HG02763 (cell line): ENCODE results near the gene TMEM213.
"Not testable (repeated sequence)": the region's sequence is repeated elsewhere in the genome, so short reads cannot be mapped to it uniquely, and the experiment has no call there.

Source experiments
- ATAC-seq: cut with Tn5 transposase; IDR thresholded peaks from one replicate; pipeline ENCODE4 v1.9.1; 2021; ENCODE audit warnings: mild to moderate bottlenecking, moderate library complexity; ENCODE audit not compliant: unreplicated experiment

TMEM213 gene

DNA sequence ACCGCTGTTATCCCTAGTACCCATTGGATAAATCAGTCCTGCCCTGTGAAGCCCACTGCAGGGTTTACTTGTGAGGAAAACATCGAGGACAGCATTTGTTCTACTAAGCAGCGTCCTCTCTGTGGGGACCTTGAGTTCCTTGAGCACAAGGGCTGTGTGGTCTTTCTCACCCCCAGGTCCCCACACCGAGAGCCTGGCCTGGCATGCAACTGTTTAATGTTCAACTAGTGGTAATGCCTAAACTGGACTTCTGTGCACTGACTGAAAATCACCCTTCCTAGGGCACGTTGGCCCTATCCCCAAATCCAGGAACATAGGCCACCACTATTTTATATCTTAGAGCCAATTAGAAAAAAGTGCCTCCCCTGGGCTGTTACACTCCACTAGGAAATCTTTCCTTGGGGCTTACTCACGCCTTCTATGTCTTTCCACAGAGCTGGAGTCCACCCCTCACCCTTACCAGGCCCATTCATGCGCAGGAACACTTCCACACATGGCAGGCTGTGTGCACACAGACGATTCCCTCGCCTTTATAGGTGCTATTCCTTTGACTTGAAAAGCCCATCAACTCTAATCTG is 1.7 kb upstream of the TMEM213 start:
- no peak for ATAC-seq

DNA sequence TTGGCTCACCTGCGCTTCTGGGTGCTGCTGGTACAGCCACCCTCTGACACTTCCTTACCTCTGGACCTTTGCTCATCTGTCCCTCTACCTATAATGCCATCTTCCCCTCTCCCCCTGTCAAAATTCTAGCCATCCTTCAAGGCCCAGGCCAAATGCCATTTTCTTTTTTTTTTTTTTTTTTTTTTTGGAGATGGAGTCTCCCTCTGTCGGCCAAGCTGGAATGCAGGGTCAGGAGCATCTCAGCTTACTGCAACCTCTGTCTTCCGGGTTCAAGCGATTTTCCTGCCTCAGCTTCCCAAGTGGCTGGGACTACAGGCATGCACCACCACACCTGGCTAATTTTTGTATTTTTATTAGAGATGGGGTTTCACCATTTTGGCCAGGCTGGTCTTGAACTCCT is 748 bp upstream of the TMEM213 start:
- ATAC-seq, result not testable (repeated sequence)

DNA sequence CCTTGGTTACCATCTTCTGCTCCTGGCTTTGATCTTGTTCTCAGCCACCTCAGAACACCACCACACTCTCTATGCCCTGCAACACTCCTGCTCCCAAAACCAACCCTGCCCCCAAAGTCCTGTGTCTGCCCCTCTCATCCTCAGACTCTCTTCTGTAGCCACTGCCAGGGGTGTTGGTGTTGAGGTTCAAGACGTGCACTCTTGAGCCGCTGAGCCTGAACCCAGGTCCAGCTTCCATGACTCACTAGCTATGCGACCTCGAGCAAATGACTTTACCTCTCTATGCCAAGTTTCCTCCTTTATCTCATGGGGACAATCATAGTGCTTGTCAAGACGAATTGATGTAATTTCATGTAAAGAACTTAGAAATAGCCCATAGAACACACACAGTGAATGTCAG is 1.0 kb downstream of the TMEM213 start:
- no peak for ATAC-seq

DNA sequence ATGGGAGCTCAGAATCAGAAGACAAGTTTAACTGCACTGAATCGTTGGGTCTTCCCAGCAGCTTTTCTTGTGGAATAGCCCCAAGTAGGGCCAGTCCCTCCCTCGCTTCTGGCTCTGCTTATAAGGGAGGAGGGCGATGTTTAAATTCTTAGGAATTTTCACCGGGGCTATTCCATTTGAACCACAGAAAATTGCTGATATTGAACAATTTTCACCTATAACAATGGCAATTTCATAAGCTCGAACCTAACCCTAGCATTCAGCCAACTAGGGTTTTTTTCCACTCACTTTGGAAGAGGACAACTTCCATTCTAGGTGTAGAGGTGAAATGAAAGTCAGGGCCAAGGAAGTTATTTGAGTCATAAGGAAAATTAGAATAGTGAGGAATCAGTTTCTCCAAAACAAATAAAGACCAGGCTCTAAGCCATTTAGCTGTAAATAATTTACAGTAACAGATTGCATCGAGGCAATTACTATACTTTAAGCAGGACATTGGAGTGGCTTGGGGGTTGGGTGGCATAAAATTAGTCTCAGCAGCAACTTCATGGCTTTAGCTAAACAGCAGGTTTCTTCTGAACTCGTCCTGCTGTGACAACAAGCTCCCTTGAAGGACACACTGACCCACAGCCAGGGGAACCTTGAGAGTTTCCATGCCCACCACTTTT is 1.7 kb downstream of the TMEM213 start:
- no peak for ATAC-seq

DNA sequence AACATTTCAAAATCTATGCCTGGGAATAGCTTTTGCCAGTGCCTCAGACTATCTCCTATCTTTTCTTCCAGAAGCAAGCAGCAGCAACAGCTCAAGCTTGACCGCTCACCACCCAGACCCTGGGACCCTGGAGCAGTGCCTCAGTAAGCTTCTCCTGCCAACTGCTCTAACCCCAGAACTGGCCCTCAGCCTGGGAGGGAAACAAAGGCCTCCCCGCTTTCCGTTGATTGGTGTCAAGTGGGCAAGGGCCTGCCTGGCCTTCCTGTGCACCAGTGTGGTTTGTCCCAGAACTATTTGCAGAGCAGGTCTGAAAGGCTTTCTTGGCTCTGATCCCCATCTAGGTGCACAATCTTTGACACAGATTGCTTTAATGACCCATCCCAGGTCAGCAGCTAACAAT is 3.5 kb downstream of the TMEM213 start:
- ATAC-seq, result no peak

DNA sequence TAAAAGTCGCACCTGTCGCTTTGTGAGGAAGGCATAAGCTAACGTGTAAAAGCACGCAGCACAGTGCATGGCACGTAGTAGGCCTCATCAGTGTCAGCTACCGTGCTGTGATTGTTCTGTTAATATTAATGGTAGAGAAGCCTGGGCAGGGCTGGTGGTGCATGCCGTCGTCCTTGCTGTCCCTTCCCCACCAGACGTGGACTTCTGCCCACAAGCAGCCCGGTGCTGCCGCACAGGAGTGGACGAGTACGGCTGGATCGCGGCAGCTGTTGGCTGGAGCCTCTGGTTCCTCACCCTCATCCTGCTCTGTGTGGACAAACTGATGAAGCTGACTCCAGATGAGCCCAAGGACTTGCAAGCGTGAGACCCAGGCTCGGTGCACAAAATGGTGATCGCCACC is 4.9 kb downstream of the TMEM213 start:
- no peak for ATAC-seq

DNA sequence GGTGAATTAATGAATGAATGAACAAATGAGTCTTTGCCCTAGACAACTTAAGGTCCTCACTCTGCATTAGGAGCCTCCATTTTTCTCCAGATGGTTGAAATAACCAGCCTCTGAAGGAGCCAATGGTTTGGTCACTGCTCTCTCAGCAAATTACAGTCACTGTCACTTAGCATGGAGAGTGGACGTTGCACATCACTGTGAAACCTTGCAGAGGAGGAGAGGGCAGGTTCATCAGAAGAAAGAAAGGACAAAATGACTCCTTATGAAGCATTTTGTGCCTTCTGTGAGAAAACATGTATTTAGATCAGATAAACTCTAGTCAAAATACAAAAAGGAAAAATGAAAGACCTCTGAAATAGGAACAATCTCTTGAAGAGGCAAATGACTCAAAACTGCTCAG is 6.8 kb downstream of the TMEM213 start:
- ATAC-seq, result no peak

DNA sequence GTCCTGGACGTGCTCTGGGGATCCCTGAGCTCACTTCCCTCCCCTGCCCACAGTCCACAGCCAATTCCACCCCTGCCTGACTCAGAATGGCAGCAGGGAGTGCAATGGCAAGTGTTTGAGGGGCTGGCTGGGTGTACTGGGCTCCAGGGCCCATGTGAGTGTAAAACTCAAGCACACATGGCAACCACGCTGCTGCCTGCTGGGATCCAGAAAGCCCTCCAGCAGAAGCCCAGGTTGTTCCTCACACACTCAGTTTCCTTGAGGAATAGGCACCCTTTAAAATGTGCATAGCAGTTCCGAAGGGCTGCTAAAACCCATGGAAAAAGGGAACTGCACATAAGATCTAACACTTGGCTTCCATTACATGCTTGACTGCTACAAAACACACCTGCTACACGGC is 11.6 kb downstream of the TMEM213 start:
- ATAC-seq, result no peak

DNA sequence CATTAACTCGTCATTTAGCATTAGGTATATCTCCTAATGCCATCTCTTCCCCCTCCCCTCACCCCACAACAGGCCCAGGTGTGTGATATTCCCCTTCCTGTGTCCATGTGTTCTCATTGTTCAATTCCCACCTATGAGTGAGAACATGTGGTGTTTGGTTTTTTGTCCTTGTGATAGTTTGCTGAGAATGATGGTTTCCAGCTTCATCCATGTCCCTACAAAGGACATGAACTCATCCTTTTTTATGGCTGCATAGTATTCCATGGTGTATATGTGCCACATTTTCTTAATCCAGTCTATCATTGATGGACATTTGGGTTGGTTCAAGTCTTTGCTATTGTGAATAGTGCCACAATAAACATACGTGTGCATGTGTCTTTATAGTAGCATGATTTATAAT is 13.5 kb downstream of the TMEM213 start:
- not testable (repeated sequence) for ATAC-seq

DNA sequence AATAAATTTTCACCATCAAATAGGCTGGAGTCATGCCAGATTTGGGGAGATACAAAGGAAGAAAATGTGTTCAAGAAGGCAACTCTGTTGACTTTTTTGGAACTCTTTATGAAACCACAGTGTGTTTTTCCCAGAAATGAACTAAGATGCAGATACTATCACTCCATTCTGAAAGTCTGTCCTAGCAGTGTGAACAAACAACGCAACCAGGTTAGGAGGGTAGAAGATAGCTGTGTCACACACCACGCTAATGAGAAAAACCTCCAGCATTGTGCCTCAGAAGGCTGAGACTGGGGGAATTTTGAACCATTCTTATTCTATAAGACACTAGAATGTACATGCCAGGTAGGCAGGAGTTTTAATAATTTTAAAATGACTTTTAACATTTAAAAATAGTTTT is 16.2 kb downstream of the TMEM213 start:
- ATAC-seq, result no peak

DNA sequence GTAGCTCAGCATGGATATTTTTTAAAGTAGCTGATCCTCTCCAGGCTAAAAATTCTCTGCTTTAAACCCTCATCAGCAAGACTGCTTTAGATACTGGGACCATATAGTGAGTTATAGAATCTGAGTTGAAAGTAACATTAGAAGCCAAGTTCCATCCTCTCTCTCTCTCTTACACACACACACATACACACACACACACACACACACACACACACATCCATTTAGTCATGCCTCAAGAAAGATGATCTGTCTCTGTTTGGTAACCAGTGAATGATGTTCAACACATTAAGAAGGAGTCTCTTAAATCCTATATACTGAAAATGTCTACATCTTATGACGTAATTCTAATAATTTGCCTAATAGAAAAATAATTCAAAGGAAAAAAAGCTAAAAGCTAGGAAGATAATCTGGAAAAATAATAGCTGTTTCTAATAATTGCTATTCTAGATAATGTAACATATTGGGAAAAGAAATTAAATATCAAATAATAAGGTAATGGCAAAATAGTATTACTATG is 17.1 kb downstream of the TMEM213 start:
- no peak for ATAC-seq

DNA sequence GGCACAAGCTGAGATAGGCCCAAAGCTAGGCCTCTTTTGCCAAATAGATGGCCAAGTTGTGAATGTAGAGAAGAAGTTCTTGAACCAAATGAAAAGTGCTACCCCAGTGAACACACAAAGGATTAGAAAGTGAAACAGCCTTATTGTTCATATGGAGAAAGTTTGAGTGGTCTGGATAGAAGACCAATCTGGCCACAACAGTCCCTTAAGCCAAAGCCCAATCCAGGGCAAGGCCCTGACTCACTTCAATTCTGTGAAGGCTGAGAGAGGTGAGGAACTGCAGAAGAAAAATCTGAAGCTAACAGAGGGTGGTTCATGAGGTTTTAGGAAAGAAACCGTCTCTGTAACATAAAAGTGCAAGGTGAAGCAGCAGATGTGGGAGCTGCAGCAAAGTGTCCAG is 18.9 kb downstream of the TMEM213 start:
- no peak for ATAC-seq

DNA sequence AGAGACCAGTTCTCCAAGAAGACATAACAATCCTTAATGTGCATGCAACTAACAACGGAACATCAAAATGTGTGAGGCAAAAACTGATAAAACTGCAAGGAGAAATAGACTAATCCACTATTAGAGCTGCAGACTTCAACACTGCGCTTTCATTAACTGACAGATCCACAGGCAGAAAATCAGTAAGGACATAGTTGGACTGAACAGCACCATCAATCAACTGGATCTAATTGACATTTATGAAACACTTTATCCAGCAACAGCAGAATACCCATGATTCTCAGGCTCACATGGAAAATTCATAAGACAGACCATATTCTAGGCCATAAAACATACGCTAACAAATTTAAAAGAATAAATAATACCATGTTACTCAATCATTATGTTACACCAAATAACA is 21.8 kb downstream of the TMEM213 start:
- ATAC-seq, result no peak

DNA sequence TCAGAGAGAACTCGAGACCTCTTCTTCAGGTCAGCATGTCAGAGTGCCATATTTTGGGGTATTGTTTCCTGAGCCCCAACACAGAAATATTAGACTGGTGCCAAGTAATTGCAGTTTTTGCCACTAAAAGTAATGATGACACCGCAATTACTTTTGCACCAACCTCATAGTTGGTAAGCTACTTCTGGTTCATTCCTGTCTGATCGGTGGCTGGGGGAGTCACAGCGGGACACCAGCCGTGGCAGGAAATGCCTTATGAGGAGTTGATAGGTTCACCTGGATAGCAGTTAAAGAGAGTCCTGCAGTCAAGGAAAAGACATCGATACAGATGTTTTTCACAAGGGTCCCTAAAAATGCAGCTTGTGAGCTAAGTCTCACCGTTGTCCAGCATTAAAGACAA is 24.1 kb downstream of the TMEM213 start:
- ATAC-seq, result no peak

DNA sequence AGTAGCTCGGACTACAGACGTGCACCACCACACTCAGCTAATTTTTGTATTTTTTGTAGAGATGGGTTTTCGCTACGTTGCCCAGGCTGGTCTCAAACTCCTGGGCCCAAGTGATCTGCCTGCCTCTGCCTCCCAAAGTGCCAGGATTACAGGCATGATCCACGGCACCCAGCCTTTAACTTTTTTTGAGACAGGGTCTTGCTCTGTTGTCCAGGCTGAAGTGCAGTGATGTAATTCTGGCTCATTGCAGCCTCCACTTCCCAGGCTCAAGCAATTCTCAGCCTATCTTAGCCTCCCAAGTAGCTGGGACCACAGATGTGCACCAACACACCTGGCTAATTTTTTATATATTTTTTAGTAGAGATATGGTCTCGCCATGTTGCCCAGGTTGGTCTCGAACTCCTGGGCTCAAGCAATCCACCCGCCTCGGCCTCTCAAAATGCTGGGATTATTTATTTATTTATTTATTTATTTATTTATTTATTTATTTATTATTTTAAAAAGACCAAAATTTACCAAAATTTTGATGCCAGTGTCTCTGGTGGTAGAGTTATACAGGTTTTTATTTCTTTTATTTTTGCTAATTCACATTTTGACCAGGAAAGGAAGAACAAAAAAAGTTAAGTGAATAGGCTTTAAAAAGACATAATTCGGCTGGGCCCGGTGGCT is 25.2 kb downstream of the TMEM213 start:
- no peak for ATAC-seq

DNA sequence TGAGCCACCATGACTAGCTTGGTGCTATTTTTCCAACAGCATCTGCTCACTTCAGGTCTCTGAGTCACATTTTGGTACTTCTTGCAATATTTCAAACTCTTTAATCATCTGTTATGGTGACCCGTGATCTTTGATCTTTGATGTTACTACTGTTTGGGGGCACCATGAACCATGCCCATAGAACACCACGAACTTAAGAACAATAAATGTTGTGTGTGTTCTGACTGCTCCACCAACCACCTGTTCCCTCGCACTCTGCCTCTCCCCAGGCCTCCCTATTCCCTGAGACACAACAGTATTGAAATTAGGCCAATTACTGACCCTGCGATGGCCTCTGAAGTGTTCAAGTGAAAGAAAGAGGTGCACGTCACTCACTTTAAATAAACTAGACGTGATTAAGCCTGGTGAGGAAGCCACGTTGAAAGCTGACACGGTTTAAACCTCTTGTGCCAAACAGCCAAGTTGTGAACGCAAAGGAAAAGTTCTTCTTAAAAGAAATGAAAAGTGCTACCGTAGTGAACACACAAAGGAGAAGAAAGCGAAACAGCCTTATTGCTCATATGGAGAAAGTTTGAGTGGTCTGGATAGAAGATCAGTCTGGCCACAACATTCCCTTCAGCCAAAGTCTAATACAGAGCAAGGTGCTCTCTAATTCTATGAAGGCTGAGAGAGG is 27.4 kb downstream of the TMEM213 start:
- no peak for ATAC-seq

DNA sequence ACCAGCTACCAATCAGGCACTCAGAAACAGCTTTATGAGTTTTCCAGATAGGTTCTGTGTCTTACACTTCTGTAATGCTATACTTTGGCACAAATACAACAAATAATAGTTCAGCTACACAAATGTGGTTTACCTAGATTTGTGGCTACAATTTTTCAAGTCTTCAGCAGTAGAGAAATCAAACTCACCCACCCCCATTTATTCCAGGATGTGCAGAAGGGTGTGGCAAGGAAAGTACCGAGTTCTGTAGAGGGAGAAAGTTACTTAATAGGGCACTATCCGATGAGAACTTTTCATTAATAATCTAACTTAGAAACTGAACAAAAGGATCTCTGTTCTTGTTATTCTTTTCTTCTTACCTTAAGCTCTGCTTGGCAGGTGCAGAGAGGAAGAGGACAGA is 30.5 kb downstream of the TMEM213 start:
- ATAC-seq, result no peak

DNA sequence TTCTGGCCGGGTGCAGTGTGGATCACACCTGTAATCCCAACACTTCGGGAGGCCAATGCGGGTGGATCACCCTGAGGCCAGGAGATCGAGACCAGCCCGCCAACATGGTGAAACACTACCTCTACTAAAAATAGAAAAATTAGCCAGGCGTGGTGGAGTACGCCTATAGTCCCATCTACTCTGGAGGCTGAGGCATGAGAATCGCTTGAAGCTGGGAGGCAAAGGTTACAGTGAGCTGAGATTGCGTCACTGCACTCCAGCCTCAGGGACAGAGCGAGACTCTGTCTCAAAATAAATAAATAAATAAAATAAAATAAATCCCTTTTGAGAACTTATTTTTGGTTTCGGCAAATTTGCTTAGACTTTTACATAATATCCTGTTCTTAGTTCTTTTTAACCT is 31.5 kb downstream of the TMEM213 start:
- ATAC-seq, result no peak

DNA sequence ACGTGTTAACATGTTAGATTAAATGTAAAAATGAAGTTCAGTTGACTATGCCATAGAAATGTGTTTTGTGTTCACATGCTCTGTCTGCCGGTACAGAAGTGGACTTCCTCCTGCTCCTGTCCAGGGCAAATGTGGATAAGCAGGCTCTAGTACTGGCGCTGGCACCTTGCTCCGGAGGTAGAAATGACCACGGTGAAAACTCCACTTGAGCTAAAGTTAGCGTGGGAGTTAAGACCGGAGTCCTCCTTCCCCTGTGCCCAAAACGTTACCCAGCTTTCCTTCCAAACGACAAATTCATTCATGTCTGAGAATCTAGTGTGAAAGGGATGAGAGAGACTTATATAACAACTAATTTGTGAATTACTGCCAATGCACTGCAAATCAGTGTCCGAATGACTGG is 35.2 kb downstream of the TMEM213 start:
- no peak for ATAC-seq

DNA sequence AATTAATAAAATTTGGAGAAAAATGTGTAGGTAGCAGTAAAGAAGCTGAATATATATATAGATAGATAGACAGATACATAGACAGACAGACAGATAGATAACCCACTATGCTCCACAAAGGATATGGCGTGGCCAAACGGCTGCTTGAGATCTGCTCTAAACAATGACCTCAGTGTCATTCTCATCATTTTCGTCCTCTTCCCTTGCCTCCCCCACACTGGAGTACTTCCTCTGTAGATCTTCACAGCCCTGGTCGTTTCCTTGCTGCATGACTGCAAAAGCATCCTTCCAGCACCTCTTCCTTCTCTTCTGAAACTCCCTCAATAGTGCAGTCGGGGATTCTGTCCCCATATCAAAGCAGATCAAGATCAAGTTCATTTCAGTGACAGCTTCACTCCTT is 35.8 kb downstream of the TMEM213 start:
- no peak for ATAC-seq

DNA sequence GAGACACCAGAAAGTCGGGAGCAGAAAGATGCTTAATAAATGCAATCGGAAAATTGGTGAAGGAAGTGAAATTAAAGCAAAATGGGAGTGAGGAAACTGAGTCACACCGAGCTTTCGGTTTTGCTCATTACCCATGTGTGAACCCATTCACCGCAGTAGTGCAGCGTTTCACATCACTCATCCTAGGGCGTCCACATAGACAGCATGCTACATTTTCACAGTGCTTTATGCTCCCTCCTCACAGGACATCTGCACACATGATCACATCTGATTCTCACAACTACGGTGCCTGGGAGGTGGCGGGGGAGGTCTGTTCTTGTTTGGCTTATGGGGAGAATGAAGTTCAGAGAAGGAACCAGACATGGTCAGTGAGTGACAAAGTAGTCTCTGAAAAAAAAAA is 36.8 kb downstream of the TMEM213 start:
- no peak for ATAC-seq

DNA sequence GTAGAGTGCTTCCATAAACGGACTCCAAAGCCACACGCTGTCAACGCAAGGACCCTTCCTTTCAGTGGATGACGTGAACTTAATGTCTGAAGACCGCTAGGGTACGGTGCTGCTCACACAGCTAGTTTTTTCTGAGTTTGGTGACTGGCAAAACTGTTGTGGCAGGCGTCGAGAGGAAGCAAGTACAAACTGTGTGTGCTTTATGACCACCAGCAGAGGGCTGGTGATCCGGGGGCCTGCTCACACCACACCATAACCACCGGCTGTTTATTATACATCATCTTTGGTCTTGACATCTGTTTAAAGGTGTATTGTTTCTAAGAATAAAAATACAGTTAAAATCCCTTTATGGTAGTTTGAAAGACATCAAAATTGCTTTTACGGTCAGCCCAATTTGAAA is 37.3 kb downstream of the TMEM213 start:
- ATAC-seq, result no peak
